Endometrium (tissue), 2 donors: ENCODE measurements around the gene TTBK2.
"Not testable (repeated sequence)": the region's sequence is repeated elsewhere in the genome, so short reads cannot be mapped to it uniquely, and the experiment has no call there.

ENCODE experiments used
- FAIRE-seq: peaks from 2 replicates; lab custom pipeline; 2012; peaks lifted over from hg19 to GRCh38; lab: Jason Lieb, UNC
- donor health status: control.
- donor health status: control.

TTBK2 gene

GRCh38 chr15:42920519-42921341 is at the start of gene TTBK2:
Gene TTBK2 (minus strand): TSS chr15:42920778. CDS start chr15:42878617, 42,161 bp downstream.
- FAIRE-seq, result peak; percentile 98

- FAIRE-seq, result no peak
Measured at GRCh38 chr15:42964476-42964875, 43.9 kb upstream of the TTBK2 start.

- FAIRE-seq, result no peak
Measured at GRCh38 chr15:42955518-42955917, 34.9 kb upstream of the TTBK2 start.

GRCh38 chr15:42954291-42954690 is 33.7 kb upstream of the TTBK2 start:
- no peak for FAIRE-seq

- not testable (repeated sequence) for FAIRE-seq
Measured at GRCh38 chr15:42948898-42949297, 28.3 kb upstream of the TTBK2 start.

- FAIRE-seq, result no peak
Measured at GRCh38 chr15:42940527-42940926, 19.9 kb upstream of the TTBK2 start.

- no peak for FAIRE-seq
Measured at GRCh38 chr15:42939841-42940240, 19.3 kb upstream of the TTBK2 start.

- no peak for FAIRE-seq
Measured at GRCh38 chr15:42937143-42937542, 16.6 kb upstream of the TTBK2 start.

- no peak for FAIRE-seq
Measured at GRCh38 chr15:42933886-42934667, 13.5 kb upstream of the TTBK2 start.

- FAIRE-seq, result no peak
Measured at GRCh38 chr15:42932833-42933515, 12.4 kb upstream of the TTBK2 start.

GRCh38 chr15:42931702-42932486 is 11.3 kb upstream of the TTBK2 start:
- FAIRE-seq, result no peak

GRCh38 chr15:42929306-42929848 is 8.8 kb upstream of the TTBK2 start:
- FAIRE-seq, result no peak

- FAIRE-seq, result no peak
Measured at GRCh38 chr15:42921342-42921731, 759 bp upstream of the TTBK2 start.

GRCh38 chr15:42919799-42920518 is 619 bp downstream of the TTBK2 start:
- FAIRE-seq, result no peak

GRCh38 chr15:42919308-42919707 is 1.3 kb downstream of the TTBK2 start:
- FAIRE-seq, result no peak

GRCh38 chr15:42918047-42918446 is 2.5 kb downstream of the TTBK2 start:
- FAIRE-seq, result no peak

- no peak for FAIRE-seq
Measured at GRCh38 chr15:42915654-42916315, 4.8 kb downstream of the TTBK2 start.

- FAIRE-seq, result no peak
Measured at GRCh38 chr15:42914728-42915497, 5.7 kb downstream of the TTBK2 start.

GRCh38 chr15:42911058-42911592 is 9.5 kb downstream of the TTBK2 start:
- FAIRE-seq, result no peak
